Left lung (tissue), 10 donors: ENCODE results near the gene ASCL2. TPM values are rescaled to one million over a fixed set of nuclear protein-coding genes. Genes with fewer than 3 reads are reported as not detected.

ENCODE experiments used
- ATAC-seq: fragments of 200-7000 bp; cut with Tn5 transposase; one replicate; pipeline ENCODE4 v1.9.1; 2020; ENCODE audit warnings: moderate library complexity
- DNase-seq, 4 donors: peaks; one replicate each; pipeline ENCODE4 v3.0.0-alpha.2; 2013 to 2020
- H3K27ac ChIP-seq, 2 donors: fragments of 200-600 bp; sonication (generic) in 1 of 2; one replicate each; pipeline versions ENCODE4 v1.5.0 to v1.8.0; 2020 to 2021
- H3K27me3 ChIP-seq, 2 donors: fragments of 200-600 bp; sonication (generic) in 1 of 2; one replicate each; pipeline versions ENCODE4 v1.5.0 to v1.8.0; 2020 to 2021
- H3K36me3 ChIP-seq, 2 donors: fragments of 200-600 bp; sonication (generic) in 1 of 2; one replicate each; pipeline versions ENCODE4 v1.5.0 to v1.8.0; 2020 to 2021
- H3K4me1 ChIP-seq, 2 donors: fragments of 200-600 bp; one replicate each; pipeline ENCODE4 v1.8.0; 2021
- H3K4me3 ChIP-seq, 2 donors: fragments of 200-600 bp; sonication (generic) in 1 of 2; one replicate each; pipeline versions ENCODE4 v1.5.0 to v1.8.0; 2020 to 2021; ENCODE audit warnings: mild to moderate bottlenecking in 1 of 2
- H3K9me3 ChIP-seq, 2 donors: fragments of 200-600 bp; sonication (generic) in 1 of 2; one replicate each; pipeline versions ENCODE4 v1.5.0 to v1.8.0; 2020 to 2021
- CTCF ChIP-seq, 2 donors: fragments of 200-600 bp; sonication (generic) in 1 of 2; IDR thresholded peaks; one replicate each; pipeline versions ENCODE4 v1.5.0 to v1.8.0; 2021; ENCODE audit warnings: antibody characterized with exemption in 2 of 2
- intact Hi-C, 2 donors: fragments of 100-400 bp; cut with DNase I; formaldehyde crosslinking; loops; one replicate each; pipeline versions ENCODE4 v1.11.2 to v1.14.2; 2022
- polyA plus RNA-seq, 6 donors: library from polyadenylated mRNA; unstranded; fragments of 120-200 nt; gene quantifications; one replicate each; pipeline ENCODE4 v1.2.1, GENCODE V29; 2013; ENCODE audit not compliant: insufficient read length in 6 of 6
- total RNA-seq, 2 donors: library from RNA; stranded (reverse); fragmentation: NEBNext Ultra II Directional; extraction: Animal tissue kit (Norgen Biotek cat#: 25700); gene quantifications; one replicate each; pipeline ENCODE4 v1.2.1, GENCODE V29; 2021
- donor health status: DM: no; HTN: yes; CAD: no.
- donor health status: DM: no; HTN: no; CAD: no.

ASCL2 gene
- total and polyA plus RNA-seq, 8 donors: 0.50 to 2.3 (median 1.2) TPM

DNA sequence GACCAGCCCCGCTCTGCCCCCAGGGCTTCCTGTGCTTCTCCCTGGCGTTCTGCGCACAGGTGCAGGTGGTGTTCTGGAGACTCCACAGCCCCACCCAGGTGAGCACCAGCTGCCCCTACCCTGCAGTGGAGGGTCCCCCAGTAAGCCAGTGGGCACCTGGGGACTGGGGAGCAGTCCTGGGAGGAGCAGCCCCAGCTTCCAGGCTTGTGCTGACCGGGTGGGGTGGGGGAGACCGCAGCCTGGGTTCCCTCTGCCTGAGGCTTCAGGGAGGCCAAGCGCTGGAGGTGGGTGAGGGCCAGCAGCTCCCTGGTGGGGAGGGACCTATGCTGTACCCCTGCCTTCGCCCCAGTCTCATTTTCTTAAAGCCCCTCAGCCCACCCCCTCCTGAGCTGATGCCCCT lies 38.3 kb upstream of the ASCL2 start:
- H3K4me3 ChIP-seq: no peak overlapping the region
- H3K36me3 ChIP-seq: no peaks in the 10 kb centered on the region
- no peak for TF ChIP-seq CTCF (IDR thresholded peaks at IDR 0.05)
- no peaks in the 10 kb centered on the region for H3K9me3 ChIP-seq
- no peak overlapping the region for H3K27ac ChIP-seq
- peaks cover 19 to 39% of the 10 kb centered on the region in 2 donors for H3K4me1 ChIP-seq
- peak in 1 of 4 donors; percentile 63 for DNase-seq
- no peaks in the 10 kb centered on the region for H3K27me3 ChIP-seq
- no peak for ATAC-seq
- intact Hi-C loops: loop anchor here (10.0 kb wide), 2 partner anchors 106 to 216 kb away; no protein-coding TSS in a partner anchor

- Histone ChIP-seq H3K9me3 (no peaks in the 10 kb centered on the region), H3K36me3 (no peaks in the 10 kb centered on the region), H3K4me1 (peaks cover 19 to 48% of the 10 kb centered on the region in 2 donors), H3K27ac (peak overlapping the region in 1 of 2 donors; percentile 76), H3K27me3 (no peaks in the 10 kb centered on the region), H3K4me3 (no peak overlapping the region)
- ATAC-seq (no peak), DNase-seq (no peak)
- intact Hi-C loops: loop anchor here (10.0 kb wide), 2 partner anchors 107 to 217 kb away; no protein-coding TSS in a partner anchor
- TF ChIP-seq CTCF (IDR thresholded peaks at IDR 0.05): no peak
Observed at GRCh38 chr11:2307501-2308331, 37.3 kb upstream of the ASCL2 start.

GRCh38 chr11:2306877-2307500 lies 36.6 kb upstream of the ASCL2 start:
- TF ChIP-seq CTCF (IDR thresholded peaks at IDR 0.05): no peak
- no peaks in the 10 kb centered on the region for H3K27me3 ChIP-seq
- peak overlapping the region; percentile 39 to 86 for H3K27ac ChIP-seq
- H3K36me3 ChIP-seq: no peaks in the 10 kb centered on the region
- intact Hi-C loops: loop anchor here (10.0 kb wide), 2 partner anchors 108 to 218 kb away; no protein-coding TSS in a partner anchor
- H3K4me1 ChIP-seq: peaks cover 16 to 56% of the 10 kb centered on the region in 2 donors
- ATAC-seq (peak; percentile 8), DNase-seq (peak in 1 of 4 donors; percentile 73)
- H3K4me3 ChIP-seq: no peak overlapping the region
- no peaks in the 10 kb centered on the region for H3K9me3 ChIP-seq

DNA sequence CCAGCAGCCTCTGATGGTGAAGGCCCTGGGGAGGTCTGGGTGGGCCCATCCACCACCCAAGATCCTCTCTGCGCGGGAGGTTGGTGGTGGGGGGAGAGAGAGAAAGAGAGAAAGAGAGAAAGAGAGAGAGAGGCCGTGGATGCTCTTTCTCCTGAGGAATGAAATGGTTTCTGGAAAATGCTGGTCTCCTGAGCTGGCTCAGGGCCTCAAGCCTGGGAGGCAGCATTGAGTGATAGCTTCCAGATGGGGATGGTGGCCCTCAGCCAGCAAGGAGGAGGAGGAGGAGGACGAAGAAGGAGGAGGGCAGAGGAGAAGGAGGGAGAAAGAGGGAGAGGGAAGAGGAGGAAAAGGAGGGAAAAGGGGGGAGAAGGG lies 36.0 kb upstream of the ASCL2 start:
- peak in 3 of 4 donors; percentile 82 to 93 (median 93) for DNase-seq
- Histone ChIP-seq H3K4me3 (no peak overlapping the region), H3K27me3 (no peaks in the 10 kb centered on the region), H3K4me1 (peaks cover 16 to 61% of the 10 kb centered on the region in 2 donors), H3K9me3 (no peaks in the 10 kb centered on the region), H3K36me3 (no peaks in the 10 kb centered on the region), H3K27ac (peak overlapping the region; percentile 86 to 87)
- TF ChIP-seq CTCF (IDR thresholded peaks at IDR 0.05): no peak
- intact Hi-C loops: loop anchor here (10.0 kb wide), 2 partner anchors 108 to 218 kb away; no protein-coding TSS in a partner anchor
- peak; percentile 7 for ATAC-seq
